ENCODE measurements around the gene MED16.

DNA sequence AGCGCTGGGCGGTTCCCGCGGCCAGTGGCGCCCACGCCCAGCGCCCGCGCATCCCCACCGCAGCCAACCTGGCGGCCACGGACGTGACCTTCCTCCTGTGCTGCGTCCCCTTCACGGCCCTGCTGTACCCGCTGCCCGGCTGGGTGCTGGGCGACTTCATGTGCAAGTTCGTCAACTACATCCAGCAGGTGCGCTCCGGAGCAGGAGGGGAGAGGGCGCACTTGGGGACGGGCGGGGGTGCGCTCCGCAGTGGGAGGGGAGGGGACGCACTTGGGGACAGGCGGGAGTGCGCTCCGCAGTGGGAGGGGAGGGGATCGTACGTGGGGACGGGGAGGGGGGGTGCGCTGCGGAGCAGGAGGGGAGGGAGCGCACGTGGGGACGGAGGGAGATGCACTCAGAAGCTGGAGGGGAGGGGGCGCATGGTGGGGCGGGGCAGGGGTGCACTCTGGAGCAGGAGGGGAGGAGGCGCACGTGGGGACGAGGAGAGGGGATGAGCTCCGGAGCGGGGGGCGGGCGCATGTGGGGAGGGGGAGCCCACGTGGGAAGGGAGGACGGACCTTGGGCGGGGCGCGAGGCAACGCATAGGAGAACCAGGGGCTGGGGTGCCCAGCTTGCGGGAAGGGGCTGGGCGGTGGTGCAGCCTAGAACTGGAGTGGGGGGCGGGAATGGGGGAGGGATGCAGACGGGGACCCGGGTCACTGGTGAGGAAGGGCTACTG, 25.7 kb upstream of the MED16 start:
- TF ChIP-seq TAF1 (IDR thresholded peaks at IDR 0.05; ENCODE audit: borderline replicate concordance, insufficient read depth, low read length) = no peak
- TF ChIP-seq POLR2AphosphoS5 (IDR thresholded peaks at IDR 0.05; ENCODE audit: low read depth, low read length) = no peak
- no peak for TF ChIP-seq SIN3A (IDR thresholded peaks at IDR 0.05; ENCODE audit: borderline replicate concordance, insufficient read depth, low read length)
- no peak for TF ChIP-seq REST (IDR thresholded peaks at IDR 0.05; ENCODE audit: insufficient read depth in 1 of 2, low read depth in 2 of 2, low read length in 2 of 2)
- TF ChIP-seq FOXP2 (optimal IDR thresholded peaks at IDR 0.05; ENCODE audit: borderline replicate concordance, extremely low read depth, extremely low read length, insufficient read depth) = no peak

Measured in PFSK-1 (cell line).